ENCODE data around the gene RPS27. TPM values are rescaled to one million over a fixed set of nuclear protein-coding genes. Genes with fewer than 3 reads are reported as not detected.

The RPS27 gene
- total RNA-seq, 1 experiment from 2014 or later = 1,548 TPM

DNA sequence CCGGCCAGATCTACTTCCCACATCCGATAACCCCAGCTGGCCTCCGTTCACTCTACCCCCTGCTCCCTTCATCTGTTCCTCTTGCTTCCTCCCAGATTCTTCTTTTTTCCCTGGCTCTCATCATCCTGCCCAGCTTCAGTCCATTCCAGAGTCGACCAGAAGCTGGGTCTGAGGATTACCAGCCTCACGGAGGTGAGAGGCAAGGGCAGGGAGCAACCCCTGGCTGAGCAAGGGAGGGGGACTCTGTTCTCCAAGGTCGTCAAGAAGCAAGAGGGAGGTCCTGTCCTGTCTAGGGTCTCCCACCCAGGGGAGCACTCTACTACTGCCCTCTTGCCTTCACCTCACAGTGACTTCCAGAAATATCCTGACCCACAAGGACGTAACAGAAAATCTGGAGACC, 17.0 kb upstream of the RPS27 start:
- no peaks in the 10 kb centered on the region for H3K27me3 ChIP-seq (replicated peaks; ENCODE audit: insufficient read depth, low read depth, low read length, poor library complexity)
- peaks cover 25% of the 10 kb centered on the region for H3K36me3 ChIP-seq (ENCODE audit: insufficient read depth, low read length, poor library complexity, severe bottlenecking)
- ChIA-PET CTCF (no interaction called here), POLR2A (ENCODE audit: low non-redundant PET) (interaction anchor here (0.6 kb wide), 1 partner anchor 27 kb away, joined by 16 read pairs; the partner anchor contains the start of gene DENND4B)
- TF ChIP-seq CTCF (conservative IDR thresholded peaks at IDR 0.05; ENCODE audit: low read depth, low read length) = no peak
- no peak for TF ChIP-seq EZH2 (IDR thresholded peaks at IDR 0.05; ENCODE audit: borderline replicate concordance, low read depth, low read length, poor library complexity, severe bottlenecking)
- intact Hi-C loops (cut with micrococcal nuclease; ENCODE audit: unreplicated experiment) = no loop called here
- no peaks in the 10 kb centered on the region for H3K9me3 ChIP-seq (ENCODE audit: low read depth, low read length, poor library complexity, severe bottlenecking)
- H3K4me3 ChIP-seq (ENCODE audit: low read depth, low read length, poor library complexity, severe bottlenecking) = no peak overlapping the region
- peaks cover 11% of the 10 kb centered on the region for H3K4me1 ChIP-seq (ENCODE audit: insufficient read depth, low read length, poor library complexity, severe bottlenecking)
- H3K27ac ChIP-seq (ENCODE audit: low read depth, low read length, poor library complexity, severe bottlenecking) = peak overlapping the region; percentile 11
- no peak for DNase-seq (ENCODE audit: low spot score)
- no TSS peak for BruUV-seq (replicated peaks)

DNA sequence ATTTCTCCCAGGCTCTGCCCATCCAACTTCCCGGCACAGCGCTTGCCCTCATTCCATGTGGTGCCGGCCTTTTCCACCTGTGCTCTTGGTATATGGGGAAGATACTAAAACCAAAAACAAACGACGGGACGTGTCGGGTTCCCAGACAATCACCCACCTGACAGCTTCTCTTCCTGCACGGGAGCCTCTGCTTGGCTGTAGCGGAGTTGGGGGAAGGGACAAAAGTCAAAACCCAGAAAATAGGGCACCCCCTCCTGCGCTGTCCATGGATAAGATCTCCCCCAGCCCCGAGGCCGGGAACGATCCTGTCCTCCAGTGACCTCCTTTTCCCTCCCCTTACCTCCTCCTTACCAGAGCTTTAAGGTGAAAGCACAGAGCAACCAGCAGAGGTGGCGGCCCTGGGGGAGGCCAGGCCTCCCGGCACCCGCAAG, 13.7 kb upstream of the RPS27 start:
- POLR2A ChIA-PET (ENCODE audit: low non-redundant PET) = interaction anchor here (0.6 to 1.5 kb wide), 3 partner anchors 8 to 13 kb away, joined by 4 to 8 read pairs (median 4); partner anchors contain the start of gene RAB13
- Histone ChIP-seq H3K9me3 (ENCODE audit: low read depth, low read length, poor library complexity, severe bottlenecking) (no peaks in the 10 kb centered on the region), H3K27me3 (replicated peaks; ENCODE audit: insufficient read depth, low read depth, low read length, poor library complexity) (no peaks in the 10 kb centered on the region), H3K4me3 (ENCODE audit: low read depth, low read length, poor library complexity, severe bottlenecking) (peak overlapping the region; percentile 97), H3K27ac (ENCODE audit: low read depth, low read length, poor library complexity, severe bottlenecking) (peak overlapping the region; percentile 91), H3K36me3 (ENCODE audit: insufficient read depth, low read length, poor library complexity, severe bottlenecking) (peaks cover 36% of the 10 kb centered on the region), H3K4me1 (ENCODE audit: insufficient read depth, low read length, poor library complexity, severe bottlenecking) (peaks cover 8% of the 10 kb centered on the region)
- intact Hi-C loops (cut with micrococcal nuclease; ENCODE audit: unreplicated experiment) = no loop called here
- TF ChIP-seq CTCF (conservative IDR thresholded peaks at IDR 0.05; ENCODE audit: low read depth, low read length) = no peak
- no peak for TF ChIP-seq EZH2 (IDR thresholded peaks at IDR 0.05; ENCODE audit: borderline replicate concordance, low read depth, low read length, poor library complexity, severe bottlenecking)
- no peak for DNase-seq (ENCODE audit: low spot score)
- no TSS peak for BruUV-seq (replicated peaks)
- CTCF ChIA-PET = interaction anchor here (0.5 to 0.9 kb wide), 2 partner anchors 180 to 233 kb away, joined by 3 to 4 read pairs; no protein-coding TSS in a partner anchor

DNA sequence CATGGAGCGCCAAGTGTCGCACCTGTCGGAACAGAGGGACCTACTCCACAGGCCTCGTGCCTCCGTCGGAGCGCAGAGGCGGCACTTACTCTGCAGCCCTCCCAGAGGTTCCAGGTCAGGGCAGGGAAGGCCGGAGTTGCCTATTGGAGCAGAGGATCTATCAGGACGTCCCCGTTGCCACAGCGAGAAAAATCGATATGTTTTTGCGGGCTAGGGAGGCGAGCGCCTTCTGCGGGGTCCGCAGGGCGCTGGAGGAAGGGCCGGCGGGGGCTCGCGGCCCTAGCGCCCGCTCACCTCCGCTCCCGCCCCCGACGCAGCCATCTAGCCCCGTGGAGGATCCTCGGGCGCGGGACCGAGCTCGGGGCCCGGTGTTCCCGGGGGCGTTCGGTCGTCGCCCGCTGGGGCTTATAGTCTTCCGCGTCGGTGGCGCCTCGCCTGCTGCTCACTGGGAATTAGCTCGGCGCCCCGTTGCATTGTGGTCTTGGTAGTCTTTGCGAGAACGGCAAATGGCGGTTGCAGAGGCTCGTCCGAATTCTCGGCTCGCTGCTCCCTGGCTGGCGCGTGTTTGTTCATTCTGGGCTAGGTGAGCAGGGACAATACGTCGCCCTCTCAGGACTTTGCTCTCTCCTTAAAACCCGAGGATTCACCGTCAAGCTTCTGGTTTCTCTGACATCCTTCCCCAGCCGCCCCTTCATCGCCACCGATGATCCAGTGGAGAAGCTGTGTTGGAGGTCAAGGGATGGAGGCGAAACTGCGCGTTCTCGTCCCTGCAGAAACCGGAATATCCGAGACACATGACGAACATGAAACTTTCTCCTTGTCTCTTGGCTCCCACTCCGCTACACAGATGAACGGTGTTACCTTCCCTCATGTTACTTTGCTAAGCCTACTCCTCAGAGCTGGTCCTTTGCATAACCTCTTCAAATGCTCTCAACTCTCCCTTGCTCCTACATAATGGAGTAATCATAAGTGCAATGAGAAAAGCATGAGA, 13.0 kb upstream of the RPS27 start, which contains the start of gene JTB:
TSS of gene JTB (minus strand) at position 425 of the 991 bp plus-strand sequence. CDS start at position 3, 422 bp downstream.
- no peak for TF ChIP-seq CTCF (conservative IDR thresholded peaks at IDR 0.05; ENCODE audit: low read depth, low read length)
- TF ChIP-seq EZH2 (IDR thresholded peaks at IDR 0.05; ENCODE audit: borderline replicate concordance, low read depth, low read length, poor library complexity, severe bottlenecking) = no peak
- H3K9me3 ChIP-seq (ENCODE audit: low read depth, low read length, poor library complexity, severe bottlenecking) = no peaks in the 10 kb centered on the region
- no peaks in the 10 kb centered on the region for H3K27me3 ChIP-seq (replicated peaks; ENCODE audit: insufficient read depth, low read depth, low read length, poor library complexity)
- ChIA-PET CTCF (interaction anchor here (0.5 to 0.9 kb wide), 4 partner anchors 10 to 409 kb away, joined by 3 to 4 read pairs (median 3); partner anchors contain the start of gene CREB3L4), POLR2A (ENCODE audit: low non-redundant PET) (interaction anchor here (0.6 to 1.5 kb wide), 2 partner anchors 9 to 13 kb away, joined by 4 to 8 read pairs; partner anchors contain the start of gene RAB13)
- BruUV-seq (replicated peaks) = TSS peak; percentile 90
- peaks cover 8% of the 10 kb centered on the region for H3K4me1 ChIP-seq (ENCODE audit: insufficient read depth, low read length, poor library complexity, severe bottlenecking)
- H3K36me3 ChIP-seq (ENCODE audit: insufficient read depth, low read length, poor library complexity, severe bottlenecking) = peaks cover 40% of the 10 kb centered on the region
- peak; percentile 91 for DNase-seq (ENCODE audit: low spot score)
- H3K27ac ChIP-seq (ENCODE audit: low read depth, low read length, poor library complexity, severe bottlenecking) = peak within 1 kb of the TSS; percentile 91
- intact Hi-C loops (cut with micrococcal nuclease; ENCODE audit: unreplicated experiment) = no loop called here
- H3K4me3 ChIP-seq (ENCODE audit: low read depth, low read length, poor library complexity, severe bottlenecking) = peak within 1 kb of the TSS; percentile 97

Data from A673 (cell line).